GM12873 (cell line): Measurements from ENCODE around the gene TEX55.

Source experiments
- CTCF ChIP-seq: IDR thresholded peaks from 2 replicates; pipeline ENCODE4 v1.5.1; 2012; ENCODE audit warnings: low read depth, mild to moderate bottlenecking, moderate library complexity, low read length, control low read depth; ENCODE audit not compliant: insufficient read depth; ENCODE audit errors: missing control alignments

TEX55 gene

GRCh38 chr3:119187266-119187665 is 41.3 kb downstream of the TEX55 start:
- no peak for TF ChIP-seq CTCF

GRCh38 chr3:119191800-119192199 is 45.8 kb downstream of the TEX55 start:
- no peak for TF ChIP-seq CTCF

DNA sequence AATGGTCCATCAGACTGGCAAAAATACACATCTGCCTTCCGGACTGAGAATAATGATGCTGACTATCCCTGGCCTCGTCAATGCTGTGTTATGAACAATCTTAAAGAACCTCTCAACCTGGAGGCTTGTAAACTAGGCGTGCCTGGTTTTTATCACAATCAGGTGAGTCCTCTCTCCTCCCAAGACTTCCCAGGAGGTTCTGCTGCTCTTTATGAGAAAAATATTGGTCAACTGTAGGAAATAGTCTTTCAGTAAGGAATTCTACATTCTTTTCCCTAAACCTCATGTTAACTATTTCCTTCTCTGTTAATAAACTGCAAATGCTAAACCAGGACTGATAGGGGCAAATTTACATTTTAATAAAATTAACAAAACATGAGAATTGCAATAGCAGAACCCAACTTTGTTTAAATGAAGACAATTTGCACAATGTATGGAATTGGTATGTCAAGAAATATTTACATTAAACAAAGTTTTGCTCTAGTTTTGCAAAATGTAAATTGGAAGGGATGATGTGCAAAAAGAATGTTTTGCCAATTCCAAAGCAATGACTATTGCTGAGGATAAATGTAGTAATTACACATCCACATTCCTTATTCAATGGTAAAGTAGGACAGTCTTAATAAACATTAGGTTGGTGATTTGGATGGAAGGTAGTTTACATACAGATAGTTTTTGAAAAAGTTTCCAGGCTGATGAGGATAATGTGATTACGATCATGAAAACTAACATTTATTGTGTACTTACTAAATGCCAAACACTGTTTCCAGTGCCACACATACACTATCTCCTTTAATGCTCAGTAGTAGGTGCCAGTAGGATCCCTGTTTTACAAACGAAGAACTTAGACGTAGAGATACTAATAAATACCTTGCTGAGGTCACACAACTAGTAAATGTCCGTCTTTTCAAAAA is 48.5 kb downstream of the TEX55 start:
- TF ChIP-seq CTCF, result no peak

- TF ChIP-seq CTCF, result no peak
Measured at GRCh38 chr3:119195151-119195476, 49.1 kb downstream of the TEX55 start.

DNA sequence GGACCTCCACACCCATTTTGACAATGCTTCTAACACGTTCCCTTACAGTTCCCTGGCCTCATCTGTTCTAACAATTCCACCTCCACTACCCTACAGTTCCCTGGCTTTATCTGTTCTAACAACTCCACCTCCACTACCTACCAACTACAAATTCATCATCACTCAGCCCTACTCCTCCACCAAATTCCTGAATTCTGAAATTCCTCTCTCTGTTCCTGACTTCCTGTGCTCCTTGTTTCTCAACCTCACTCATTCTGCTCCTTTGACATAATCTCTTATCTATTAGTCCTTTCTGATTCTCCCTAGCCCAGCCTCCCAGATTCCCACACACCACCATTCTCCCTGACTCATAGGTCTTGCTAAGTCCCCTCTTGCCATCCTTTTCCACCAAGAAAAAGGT is 49.9 kb downstream of the TEX55 start:
- no peak for TF ChIP-seq CTCF
